OCI-LY1 (cell line): ENCODE data around the gene TMEM253.

ENCODE experiments used
- H2AFZ ChIP-seq: fragments of 200-600 bp; sonication (generic), shearing (Covaris generic); 2 replicates; pipeline ENCODE4 v1.6.0; 2014; ENCODE audit warnings: antibody characterized with exemption, mild to moderate bottlenecking, low read length
- H3F3A ChIP-seq: fragments of 200-600 bp; sonication (generic), shearing (Covaris generic); 2 replicates; pipeline ENCODE4 v1.6.0; 2014; ENCODE audit warnings: mild to moderate bottlenecking, antibody characterized with exemption, low read length, moderate library complexity; ENCODE audit not compliant: insufficient read depth
- H3K27ac ChIP-seq: fragments of 200-600 bp; sonication (generic); 2 replicates; pipeline ENCODE4 v1.5.1; 2014; ENCODE audit warnings: low read length, mixed run types, mild to moderate bottlenecking, low read depth; ENCODE audit not compliant: poor library complexity, severe bottlenecking
- H3K27me3 ChIP-seq: fragments of 200-600 bp; sonication (generic); 2 replicates; pipeline ENCODE4 v1.6.0; 2014; ENCODE audit warnings: antibody characterized with exemption, mild to moderate bottlenecking, low read length, moderate library complexity; ENCODE audit not compliant: insufficient read depth
- H3K36me3 ChIP-seq: fragments of 200-600 bp; sonication (generic); 2 replicates; pipeline ENCODE4 v1.6.1; 2014; ENCODE audit warnings: mild to moderate bottlenecking, antibody characterized with exemption, low read length, moderate library complexity, mixed read lengths; ENCODE audit not compliant: insufficient read depth
- H3K4me1 ChIP-seq: fragments of 200-600 bp; sonication (generic); 2 replicates; pipeline ENCODE4 v1.5.1; 2014; ENCODE audit warnings: mild to moderate bottlenecking, low read length, moderate library complexity; ENCODE audit not compliant: insufficient read depth, severe bottlenecking
- H3K4me2 ChIP-seq: fragments of 200-600 bp; sonication (generic), shearing (Covaris generic); 2 replicates; pipeline ENCODE4 v1.6.1; 2014; ENCODE audit warnings: low read length
- H3K4me3 ChIP-seq: fragments of 200-600 bp; sonication (generic); 2 replicates; pipeline ENCODE4 v1.5.1; 2014; ENCODE audit warnings: low read length, low read depth, mild to moderate bottlenecking, mixed read lengths; ENCODE audit not compliant: poor library complexity, severe bottlenecking
- H3K79me2 ChIP-seq: fragments of 200-600 bp; shearing (Covaris generic); 2 replicates; pipeline ENCODE4 v1.6.1; 2016; ENCODE audit warnings: mixed run types, low read length, mixed read lengths; ENCODE audit not compliant: insufficient read depth
- H3K9ac ChIP-seq: fragments of 200-600 bp; sonication (generic), shearing (Covaris generic); 2 replicates; pipeline ENCODE4 v1.6.1; 2014; ENCODE audit warnings: mild to moderate bottlenecking, low read length, mixed read lengths
- H3K9me2 ChIP-seq: fragments of 200-600 bp; sonication (generic), shearing (Covaris generic); 2 replicates; pipeline ENCODE4 v1.6.1; 2014; ENCODE audit warnings: low read depth, mild to moderate bottlenecking, low read length, mixed read lengths
- H3K9me3 ChIP-seq: fragments of 200-600 bp; shearing (Covaris generic); 2 replicates; pipeline ENCODE4 v1.6.1; 2014; ENCODE audit warnings: low read length, mixed read lengths
- H4K20me1 ChIP-seq: fragments of 200-600 bp; sonication (generic), shearing (Covaris generic); 2 replicates; pipeline ENCODE4 v1.6.0; 2016; ENCODE audit warnings: mild to moderate bottlenecking, low read length; ENCODE audit not compliant: insufficient read depth
- EZH2 ChIP-seq: fragments of 200-600 bp; sonication (generic), shearing (Covaris generic); IDR thresholded peaks from 2 replicates; pipeline ENCODE4 v1.8.0; 2017; ENCODE audit warnings: borderline replicate concordance, mixed run types, mild to moderate bottlenecking, antibody characterized with exemption, low read length, moderate library complexity, mixed read lengths
- TF ChIP-seq, protein P1 (sequence below): fragments of 200-600 bp; sonication (generic), shearing (Covaris generic); IDR thresholded peaks from 2 replicates; pipeline ENCODE4 v1.5.1; 2017; ENCODE audit warnings: mild to moderate bottlenecking, antibody characterized with exemption, low read length, moderate library complexity, mixed read lengths

The TMEM253 gene

GRCh38 chr14:21060614-21061346, 40.1 kb upstream of the TMEM253 start:
- Histone ChIP-seq H3K9me3 (no peaks in the 10 kb centered on the region), H3K4me3 (no peak overlapping the region), H3K9ac (no peak overlapping the region), H2AFZ (no peak overlapping the region), H3K9me2 (no peaks in the 10 kb centered on the region), H3K79me2 (no peaks in the 10 kb centered on the region), H3K27ac (no peak overlapping the region), H3F3A (no peaks in the 10 kb centered on the region), H3K27me3 (peaks cover 2% of the 10 kb centered on the region; the same call in 1 of the 2 replicates), H3K4me1 (no peaks in the 10 kb centered on the region), H3K4me2 (no peak overlapping the region), H4K20me1 (no peaks in the 10 kb centered on the region), H3K36me3 (no peaks in the 10 kb centered on the region)
- TF ChIP-seq, protein P1, sequence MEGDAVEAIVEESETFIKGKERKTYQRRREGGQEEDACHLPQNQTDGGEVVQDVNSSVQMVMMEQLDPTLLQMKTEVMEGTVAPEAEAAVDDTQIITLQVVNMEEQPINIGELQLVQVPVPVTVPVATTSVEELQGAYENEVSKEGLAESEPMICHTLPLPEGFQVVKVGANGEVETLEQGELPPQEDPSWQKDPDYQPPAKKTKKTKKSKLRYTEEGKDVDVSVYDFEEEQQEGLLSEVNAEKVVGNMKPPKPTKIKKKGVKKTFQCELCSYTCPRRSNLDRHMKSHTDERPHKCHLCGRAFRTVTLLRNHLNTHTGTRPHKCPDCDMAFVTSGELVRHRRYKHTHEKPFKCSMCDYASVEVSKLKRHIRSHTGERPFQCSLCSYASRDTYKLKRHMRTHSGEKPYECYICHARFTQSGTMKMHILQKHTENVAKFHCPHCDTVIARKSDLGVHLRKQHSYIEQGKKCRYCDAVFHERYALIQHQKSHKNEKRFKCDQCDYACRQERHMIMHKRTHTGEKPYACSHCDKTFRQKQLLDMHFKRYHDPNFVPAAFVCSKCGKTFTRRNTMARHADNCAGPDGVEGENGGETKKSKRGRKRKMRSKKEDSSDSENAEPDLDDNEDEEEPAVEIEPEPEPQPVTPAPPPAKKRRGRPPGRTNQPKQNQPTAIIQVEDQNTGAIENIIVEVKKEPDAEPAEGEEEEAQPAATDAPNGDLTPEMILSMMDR: no peak
- no peak for TF ChIP-seq EZH2

- Histone ChIP-seq H3K9me3 (no peaks in the 10 kb centered on the region), H3K27me3 (no peaks in the 10 kb centered on the region), H3K9ac (no peak overlapping the region), H2AFZ (no peak overlapping the region), H3K9me2 (no peaks in the 10 kb centered on the region), H3K79me2 (no peaks in the 10 kb centered on the region), H3F3A (no peaks in the 10 kb centered on the region), H3K4me2 (no peak overlapping the region), H3K4me1 (no peaks in the 10 kb centered on the region), H3K36me3 (no peaks in the 10 kb centered on the region), H3K27ac (no peak overlapping the region), H3K4me3 (no peak overlapping the region), H4K20me1 (no peaks in the 10 kb centered on the region)
- TF ChIP-seq, protein P1: no peak
- no peak for TF ChIP-seq EZH2
Observed at GRCh38 chr14:21061347-21061668, 39.6 kb upstream of the TMEM253 start.

- Histone ChIP-seq H3K9me2 (no peaks in the 10 kb centered on the region), H3K4me1 (no peaks in the 10 kb centered on the region), H3K4me3 (no peak overlapping the region), H3F3A (no peaks in the 10 kb centered on the region), H3K9ac (no peak overlapping the region), H3K27ac (no peak overlapping the region), H3K27me3 (no peaks in the 10 kb centered on the region), H3K9me3 (no peaks in the 10 kb centered on the region), H3K79me2 (no peaks in the 10 kb centered on the region), H3K36me3 (no peaks in the 10 kb centered on the region), H2AFZ (no peak overlapping the region), H3K4me2 (no peak overlapping the region), H4K20me1 (no peaks in the 10 kb centered on the region)
- TF ChIP-seq EZH2: no peak
- TF ChIP-seq, protein P1: no peak
Observed at GRCh38 chr14:21063479-21063878, 37.4 kb upstream of the TMEM253 start.
